Activated CD4-positive, alpha-beta memory T cell treated with anti-CD3 and anti-CD28 coated beads, Interleukin-2, amount 10 ng/mL, durations not matched to agents 7 days and 5 days (primary cell): Measurements from ENCODE around the gene KMT2A. TPM values are rescaled to one million over a fixed set of nuclear protein-coding genes. Genes with fewer than 3 reads are reported as not detected.

ENCODE experiments used
- CTCF ChIA-PET: fragments of 350-600 bp; sonication (Branson Sonifier 250); formaldehyde crosslinking; loops from one replicate; lab custom pipeline; 2021; ENCODE audit warnings: antibody characterized with exemption, inconsistent platforms; lab: Charles Lee
- POLR2A ChIA-PET: fragments of 350-600 bp; sonication (Branson Sonifier 250); formaldehyde crosslinking; loops from one replicate; lab custom pipeline; 2021; ENCODE audit warnings: antibody characterized with exemption; lab: Charles Lee
- DNase-seq: peaks from one replicate; pipeline ENCODE4 v3.0.0-alpha.2; 2020
- H3K27ac Mint-ChIP-seq: one replicate; pipeline ENCODE4 v1.8.0; 2021; ENCODE audit warnings: mild to moderate bottlenecking, mixed read lengths
- H3K27me3 Mint-ChIP-seq: one replicate; pipeline ENCODE4 v1.8.0; 2021; ENCODE audit warnings: mixed read lengths
- H3K36me3 Mint-ChIP-seq: one replicate; pipeline ENCODE4 v1.8.0; 2021; ENCODE audit warnings: low read depth, mixed read lengths
- H3K4me1 Mint-ChIP-seq: one replicate; pipeline ENCODE4 v1.8.0; 2021; ENCODE audit warnings: mixed read lengths
- H3K4me3 Mint-ChIP-seq: one replicate; pipeline ENCODE4 v1.8.0; 2021; ENCODE audit warnings: mild to moderate bottlenecking, mixed read lengths
- H3K9me3 Mint-ChIP-seq: one replicate; pipeline ENCODE4 v1.8.0; 2021; ENCODE audit warnings: mixed read lengths
- total RNA-seq, 2 experiments: library from RNA; stranded (reverse); gene quantifications; one replicate each; pipeline ENCODE4 v1.2.3, GENCODE V29; 2021

Gene KMT2A
- total RNA-seq, 2 experiments from 2014 or later, result 94.6 to 102 TPM

GRCh38 chr11:118503216-118503615 is 66.9 kb downstream of the KMT2A start:
- Mint-ChIP-seq H3K4me1 (no peaks in the 10 kb centered on the region), H3K27me3 (no peaks in the 10 kb centered on the region), H3K36me3 (peaks cover 81% of the 10 kb centered on the region), H3K9me3 (no peaks in the 10 kb centered on the region), H3K4me3 (no peak overlapping the region), H3K27ac (no peak overlapping the region)
- CTCF ChIA-PET, result no interaction called here
- POLR2A ChIA-PET, result no interaction called here
- no peak for DNase-seq

DNA sequence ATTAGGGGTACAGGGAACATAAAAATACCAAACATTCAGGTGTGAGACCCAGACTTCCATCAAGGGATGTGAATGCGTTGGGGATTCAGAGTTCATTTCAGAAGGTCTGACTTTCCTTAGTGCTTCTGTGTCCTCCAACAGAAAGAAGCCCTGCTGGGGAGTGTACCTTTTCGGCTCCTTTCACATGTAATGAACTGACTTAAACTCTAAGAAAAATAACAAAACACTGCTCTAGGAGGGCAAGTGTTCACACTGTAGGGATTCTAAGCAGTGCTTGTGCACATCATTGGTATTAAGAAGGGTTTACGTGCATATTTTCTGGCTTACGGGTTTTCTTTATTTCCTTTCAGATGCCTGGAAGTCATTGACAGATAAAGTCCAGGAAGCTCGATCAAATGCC is 75.3 kb downstream of the KMT2A start:
- peaks cover 8% of the 10 kb centered on the region for H3K4me1 Mint-ChIP-seq
- peaks cover 50% of the 10 kb centered on the region for H3K36me3 Mint-ChIP-seq
- no peak overlapping the region for H3K27ac Mint-ChIP-seq
- no peak overlapping the region for H3K4me3 Mint-ChIP-seq
- CTCF ChIA-PET, result no interaction called here
- DNase-seq, result no peak
- no peaks in the 10 kb centered on the region for H3K27me3 Mint-ChIP-seq
- POLR2A ChIA-PET, result no interaction called here
- no peaks in the 10 kb centered on the region for H3K9me3 Mint-ChIP-seq

DNA sequence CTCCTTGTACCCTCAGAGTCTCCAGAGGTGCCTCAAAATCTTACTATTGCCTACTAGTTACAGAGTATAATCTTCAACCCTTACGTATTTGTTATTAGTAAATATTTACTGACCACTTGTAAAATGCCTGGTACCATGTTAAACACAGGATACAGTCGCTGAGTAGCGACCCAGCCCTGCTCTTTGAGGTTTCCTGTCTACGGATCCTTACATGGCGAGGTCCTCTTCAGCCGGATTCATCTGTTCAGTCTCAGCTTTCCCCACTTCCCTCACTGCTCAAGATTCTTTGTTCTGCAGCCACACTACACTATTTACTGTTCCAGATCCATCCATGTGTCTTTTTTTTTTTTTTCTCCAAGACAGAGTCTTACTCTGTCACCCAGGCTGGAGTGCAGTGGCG is 77.8 kb downstream of the KMT2A start:
- ChIA-PET CTCF (no interaction called here), POLR2A (interaction anchor here (0.6 kb wide), 1 partner anchor 219 kb away, joined by 3 read pairs; no protein-coding TSS in a partner anchor)
- Mint-ChIP-seq H3K27ac (peak overlapping the region; percentile 71), H3K36me3 (peaks cover 51% of the 10 kb centered on the region), H3K27me3 (no peaks in the 10 kb centered on the region), H3K9me3 (no peaks in the 10 kb centered on the region), H3K4me1 (peaks cover 8% of the 10 kb centered on the region), H3K4me3 (no peak overlapping the region)
- DNase-seq, result no peak

DNA sequence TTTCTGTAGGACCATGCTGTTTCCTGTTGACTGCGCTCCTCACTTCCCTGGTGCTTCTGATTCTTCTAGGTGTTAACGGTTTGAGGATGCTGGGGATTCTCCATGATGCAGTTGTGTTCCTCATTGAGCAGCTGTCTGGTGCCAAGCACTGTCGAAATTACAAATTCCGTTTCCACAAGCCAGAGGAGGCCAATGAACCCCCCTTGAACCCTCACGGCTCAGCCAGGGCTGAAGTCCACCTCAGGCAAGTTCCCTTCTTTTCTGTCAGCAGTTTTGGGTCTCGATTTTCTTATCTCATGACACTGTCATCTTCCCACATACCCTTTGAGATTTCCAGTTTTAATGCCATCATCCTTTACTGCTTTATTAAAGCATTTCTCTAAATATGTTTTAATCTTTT is 83.3 kb downstream of the KMT2A start:
- POLR2A ChIA-PET, result interaction anchor here (1.1 kb wide), 2 partner anchors 54 to 121 kb away, joined by 3 read pairs; no protein-coding TSS in a partner anchor
- Mint-ChIP-seq H3K4me1 (peaks cover 2% of the 10 kb centered on the region), H3K9me3 (no peaks in the 10 kb centered on the region), H3K27me3 (no peaks in the 10 kb centered on the region), H3K4me3 (no peak overlapping the region), H3K36me3 (peaks cover 59% of the 10 kb centered on the region), H3K27ac (peak overlapping the region; percentile 16)
- DNase-seq, result no peak
- CTCF ChIA-PET, result no interaction called here

GRCh38 chr11:118521892-118522311 is 85.6 kb downstream of the KMT2A start:
- no peaks in the 10 kb centered on the region for H3K27me3 Mint-ChIP-seq
- H3K36me3 Mint-ChIP-seq, result peaks cover 52% of the 10 kb centered on the region
- H3K27ac Mint-ChIP-seq, result no peak overlapping the region

GRCh38 chr11:118522571-118523072 is 86.3 kb downstream of the KMT2A start:
- H3K4me3 Mint-ChIP-seq, result no peak overlapping the region
- ChIA-PET CTCF (interaction anchor here (1.2 kb wide), 1 partner anchor 26 kb away, joined by 3 read pairs; no protein-coding TSS in a partner anchor), POLR2A (no interaction called here)
- peak overlapping the region; percentile 51 for H3K27ac Mint-ChIP-seq
- peaks cover 2% of the 10 kb centered on the region for H3K4me1 Mint-ChIP-seq
- H3K36me3 Mint-ChIP-seq, result peaks cover 52% of the 10 kb centered on the region
- DNase-seq, result no peak
- H3K9me3 Mint-ChIP-seq, result no peaks in the 10 kb centered on the region
- no peaks in the 10 kb centered on the region for H3K27me3 Mint-ChIP-seq

More at GRCh38 chr11:118521892-118522311, 85.6 kb downstream of the KMT2A start:
- H3K4me3 Mint-ChIP-seq, result no peak overlapping the region
- H3K9me3 Mint-ChIP-seq, result no peaks in the 10 kb centered on the region
- ChIA-PET POLR2A (no interaction called here), CTCF (no interaction called here)
- H3K4me1 Mint-ChIP-seq, result peaks cover 2% of the 10 kb centered on the region
- no peak for DNase-seq

DNA sequence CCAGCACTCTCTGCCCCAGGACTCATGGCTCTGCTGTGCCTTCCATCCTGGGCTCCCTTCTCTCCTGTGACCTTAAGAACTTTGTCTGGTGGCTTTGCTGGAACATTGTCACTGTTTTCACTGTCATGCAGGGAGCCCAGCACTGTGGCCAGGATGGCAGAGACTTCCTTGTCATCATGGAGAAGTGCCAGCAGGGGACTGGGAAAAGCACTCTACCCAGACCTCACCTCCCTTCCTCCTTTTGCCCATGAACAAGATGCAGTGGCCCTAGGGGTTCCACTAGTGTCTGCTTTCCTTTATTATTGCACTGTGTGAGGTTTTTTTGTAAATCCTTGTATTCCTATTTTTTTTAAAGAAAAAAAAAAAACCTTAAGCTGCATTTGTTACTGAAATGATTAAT is 88.1 kb downstream of the KMT2A start:
- no peaks in the 10 kb centered on the region for H3K27me3 Mint-ChIP-seq
- no peak for DNase-seq
- ChIA-PET CTCF (interaction anchor here (0.7 to 1.2 kb wide), 3 partner anchors 27 to 138 kb away, joined by 3 read pairs; no protein-coding TSS in a partner anchor), POLR2A (no interaction called here)
- peaks cover 48% of the 10 kb centered on the region for H3K36me3 Mint-ChIP-seq
- no peaks in the 10 kb centered on the region for H3K9me3 Mint-ChIP-seq
- no peak overlapping the region for H3K27ac Mint-ChIP-seq
- H3K4me1 Mint-ChIP-seq, result peaks cover 7% of the 10 kb centered on the region
- H3K4me3 Mint-ChIP-seq, result no peak overlapping the region

GRCh38 chr11:118524757-118525470 is 88.6 kb downstream of the KMT2A start:
- Mint-ChIP-seq H3K36me3 (peaks cover 43% of the 10 kb centered on the region), H3K27ac (no peak overlapping the region), H3K9me3 (no peaks in the 10 kb centered on the region), H3K4me3 (no peak overlapping the region), H3K27me3 (no peaks in the 10 kb centered on the region), H3K4me1 (peaks cover 13% of the 10 kb centered on the region)
- POLR2A ChIA-PET, result no interaction called here
- no peak for DNase-seq
- CTCF ChIA-PET, result interaction anchor here (0.7 to 1.5 kb wide), 4 partner anchors 27 to 138 kb away, joined by 3 read pairs; no protein-coding TSS in a partner anchor

DNA sequence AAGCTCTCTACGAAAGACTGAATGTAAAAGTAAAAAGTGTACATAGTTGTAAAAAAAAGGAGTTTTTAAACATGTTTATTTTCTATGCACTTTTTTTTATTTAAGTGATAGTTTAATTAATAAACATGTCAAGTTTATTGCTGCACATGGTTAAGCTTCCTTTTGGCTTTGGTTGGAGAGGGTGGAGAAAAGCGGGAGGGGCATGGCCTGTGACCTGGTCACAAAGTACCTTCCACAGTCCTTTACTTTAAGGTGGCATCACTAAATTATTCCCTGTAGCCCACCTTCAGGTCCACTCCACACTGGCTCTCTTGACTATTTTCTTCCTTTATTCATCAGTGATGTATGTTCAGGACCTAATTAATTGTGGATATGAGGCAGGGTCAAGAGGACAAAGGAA is 90.4 kb downstream of the KMT2A start:
- H3K9me3 Mint-ChIP-seq, result no peaks in the 10 kb centered on the region
- CTCF ChIA-PET, result interaction anchor here (0.8 to 1.5 kb wide), 2 partner anchors 12 to 68 kb away, joined by 3 read pairs; no protein-coding TSS in a partner anchor
- no peaks in the 10 kb centered on the region for H3K27me3 Mint-ChIP-seq
- H3K4me3 Mint-ChIP-seq, result no peak overlapping the region
- POLR2A ChIA-PET, result interaction anchor here (0.6 to 0.9 kb wide), 2 partner anchors 12 to 46 kb away, joined by 3 read pairs; partner anchors contain the start of gene ARCN1
- peaks cover 26% of the 10 kb centered on the region for H3K36me3 Mint-ChIP-seq
- no peak overlapping the region for H3K27ac Mint-ChIP-seq
- H3K4me1 Mint-ChIP-seq, result peaks cover 22% of the 10 kb centered on the region
- DNase-seq, result no peak

GRCh38 chr11:118527109-118527508 is 90.8 kb downstream of the KMT2A start, which contains the start of gene TTC36:
TSS of gene TTC36 (plus strand) at chr11:118527474. CDS start at chr11:118527495, 21 bp downstream.
- H3K4me3 Mint-ChIP-seq, result no peak within 1 kb of the TSS
- ChIA-PET POLR2A (interaction anchor here (0.6 to 0.9 kb wide), 2 partner anchors 12 to 45 kb away, joined by 3 read pairs; partner anchors contain the start of gene ARCN1), CTCF (interaction anchor here (0.8 kb wide), 1 partner anchor 12 kb away, joined by 3 read pairs; no protein-coding TSS in a partner anchor)
- no peak within 1 kb of the TSS for H3K27ac Mint-ChIP-seq
- H3K27me3 Mint-ChIP-seq, result no peaks in the 10 kb centered on the region
- no peak for DNase-seq
- H3K4me1 Mint-ChIP-seq, result peaks cover 24% of the 10 kb centered on the region
- H3K9me3 Mint-ChIP-seq, result no peaks in the 10 kb centered on the region
- peaks cover 22% of the 10 kb centered on the region for H3K36me3 Mint-ChIP-seq

DNA sequence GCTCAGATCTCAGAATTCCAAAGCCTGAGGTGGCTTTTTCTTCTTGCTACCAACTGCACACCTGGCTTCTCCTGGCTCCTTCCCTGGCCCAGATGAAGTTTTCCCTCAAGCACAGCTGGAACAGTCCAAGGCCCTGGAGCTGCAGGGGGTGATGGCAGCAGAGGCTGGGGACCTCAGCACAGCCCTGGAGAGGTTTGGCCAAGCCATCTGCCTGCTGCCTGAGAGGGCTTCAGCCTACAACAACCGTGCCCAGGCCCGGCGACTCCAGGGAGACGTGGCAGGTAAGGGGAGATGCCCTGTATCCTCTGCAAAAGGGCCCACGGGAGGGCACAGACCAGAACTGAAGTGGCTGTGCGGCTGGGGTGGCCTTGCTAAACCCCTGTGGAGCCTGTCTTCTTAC is 92.2 kb downstream of the KMT2A start:
- Mint-ChIP-seq H3K36me3 (peaks cover 14% of the 10 kb centered on the region), H3K9me3 (no peaks in the 10 kb centered on the region), H3K27me3 (no peaks in the 10 kb centered on the region), H3K27ac (no peak overlapping the region), H3K4me3 (no peak overlapping the region), H3K4me1 (peaks cover 25% of the 10 kb centered on the region)
- POLR2A ChIA-PET, result interaction anchor here (1.0 kb wide), 1 partner anchor 93 kb away, joined by 3 read pairs; no protein-coding TSS in a partner anchor
- CTCF ChIA-PET, result no interaction called here
- DNase-seq, result no peak

GRCh38 chr11:118529584-118530175 is 93.4 kb downstream of the KMT2A start:
- Mint-ChIP-seq H3K4me1 (peaks cover 25% of the 10 kb centered on the region), H3K27me3 (no peaks in the 10 kb centered on the region), H3K27ac (peak overlapping the region; percentile 40), H3K36me3 (peaks cover 6% of the 10 kb centered on the region), H3K4me3 (peak overlapping the region; percentile 83), H3K9me3 (no peaks in the 10 kb centered on the region)
- POLR2A ChIA-PET, result interaction anchor here (0.9 to 2.1 kb wide), 5 partner anchors 14 to 263 kb away, joined by 3 to 10 read pairs (median 3); partner anchors contain the start of genes ARCN1 and UBE4A
- DNase-seq, result no peak
- CTCF ChIA-PET, result no interaction called here
